NCI-H524 treated with DMSO at 0.1 percent for 48 hours (cell line): ENCODE data around the gene HYI.
"Not testable (repeated sequence)": the region's sequence is repeated elsewhere in the genome, so short reads cannot be mapped to it uniquely, and the experiment has no call there.

Experiments
- DNase-seq: peaks from one replicate; lab custom pipeline; 2025; lab: John Stamatoyannopoulos, UW

The HYI gene

DNA sequence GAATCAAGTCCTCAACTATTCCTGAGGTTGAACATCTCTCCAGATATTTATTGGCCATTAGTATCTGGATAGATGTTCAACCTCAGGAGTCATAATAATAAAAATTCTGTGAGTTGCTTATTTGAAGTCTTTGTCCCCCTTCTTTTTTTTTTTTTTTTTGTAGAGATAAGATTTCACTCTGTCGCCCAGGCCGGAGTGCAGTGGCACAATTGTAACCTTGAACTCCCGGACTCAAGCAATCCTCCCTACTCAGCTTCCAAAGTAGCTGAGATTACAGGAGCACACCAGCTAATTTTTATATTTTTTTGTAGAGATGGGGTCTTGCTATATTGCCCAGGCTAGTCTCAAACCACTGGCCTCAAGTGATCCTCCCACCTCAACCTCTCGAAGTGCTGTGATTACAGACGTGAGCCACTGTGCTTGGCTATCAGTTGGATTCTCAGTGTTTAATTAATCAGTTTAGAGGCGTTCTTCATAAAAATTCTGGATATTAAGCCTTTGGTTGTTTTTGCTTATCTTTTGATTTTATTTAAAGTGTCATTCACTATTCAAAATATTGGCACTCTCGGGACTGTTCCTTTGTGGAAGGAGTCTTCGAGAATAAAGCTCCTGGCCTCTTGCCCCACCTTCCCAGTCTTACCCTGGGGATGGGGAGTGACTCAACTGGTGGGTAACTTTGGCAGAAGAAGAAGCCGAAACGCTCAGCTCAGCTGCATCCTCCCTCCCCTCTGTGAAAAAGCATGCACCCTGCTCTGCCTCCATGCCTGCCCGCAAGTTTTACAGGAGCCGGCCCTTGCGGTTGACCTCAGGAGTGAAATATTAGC lies 11.2 kb upstream of the HYI start:
- DNase-seq: no peak

GRCh38 chr1:43463479-43463878 lies 9.7 kb upstream of the HYI start:
- no peak for DNase-seq

GRCh38 chr1:43460988-43461693 lies 7.4 kb upstream of the HYI start:
- no peak for DNase-seq

GRCh38 chr1:43458379-43458778 lies 4.6 kb upstream of the HYI start:
- not testable (repeated sequence) for DNase-seq

GRCh38 chr1:43455213-43455889 lies 1.6 kb upstream of the HYI start:
- no peak for DNase-seq

GRCh38 chr1:43454270-43455011 lies 710 bp upstream of the HYI start:
- peak; percentile 17 for DNase-seq

DNA sequence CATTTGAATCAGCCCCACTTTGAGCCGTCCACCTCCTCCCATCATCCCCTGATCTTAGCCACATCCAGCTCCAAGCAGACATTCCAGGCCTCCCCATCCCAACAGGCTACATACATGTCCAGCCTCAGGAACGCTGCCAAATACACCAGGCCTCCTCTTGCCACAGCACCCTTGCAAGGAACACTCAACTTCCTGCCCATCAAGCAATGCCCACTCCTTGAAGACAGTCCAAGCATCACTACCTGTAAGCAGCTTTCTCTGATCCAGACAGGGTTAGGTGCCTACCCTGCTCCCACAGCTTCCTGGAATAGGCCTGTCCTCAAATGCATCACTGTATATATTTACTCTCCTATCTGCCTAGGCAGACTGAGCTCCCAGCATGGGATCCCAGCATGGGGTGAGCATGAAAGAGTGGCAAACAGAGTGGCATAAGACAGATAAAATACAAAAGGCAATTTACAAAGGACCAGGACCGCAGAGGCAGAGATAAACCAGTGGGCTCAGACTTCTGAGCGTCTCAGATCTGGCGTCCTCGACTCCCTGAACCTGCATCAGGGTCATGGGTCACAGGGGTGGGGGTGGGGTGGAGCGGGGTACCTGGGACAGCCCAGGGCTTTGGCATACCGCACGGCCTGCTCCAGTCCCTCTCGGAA lies 816 bp downstream of the HYI start:
- no peak for DNase-seq

- no peak for DNase-seq
Observed at GRCh38 chr1:43451701-43452532, 1.8 kb downstream of the HYI start.

DNA sequence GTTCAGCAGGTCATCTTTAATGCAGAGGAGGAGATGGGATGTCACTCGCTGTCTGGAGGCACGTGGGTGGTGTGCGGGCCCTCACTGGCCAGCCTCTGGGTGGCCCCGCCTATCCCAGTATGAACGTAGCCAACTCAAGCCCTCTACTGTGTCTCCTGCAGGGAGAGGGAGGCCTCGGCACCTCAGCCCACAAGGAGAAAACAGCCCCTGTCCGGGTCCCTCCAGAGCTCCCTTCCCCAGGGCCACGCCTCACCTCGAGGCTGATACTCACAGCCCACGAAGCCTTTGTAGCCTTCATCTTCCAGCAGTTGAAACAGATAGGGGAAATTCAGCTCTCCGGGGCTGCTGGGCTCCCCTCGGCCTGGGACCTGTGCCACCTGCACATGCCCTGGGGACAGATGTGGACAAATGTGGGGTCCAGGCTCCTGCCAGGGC lies 2.6 kb downstream of the HYI start:
- no peak for DNase-seq

- no peak for DNase-seq
Observed at GRCh38 chr1:43450251-43450941, 3.3 kb downstream of the HYI start.

GRCh38 chr1:43449708-43450069 lies 4.0 kb downstream of the HYI start:
- no peak for DNase-seq

- no peak for DNase-seq
Observed at GRCh38 chr1:43448955-43449707, 4.6 kb downstream of the HYI start.

DNA sequence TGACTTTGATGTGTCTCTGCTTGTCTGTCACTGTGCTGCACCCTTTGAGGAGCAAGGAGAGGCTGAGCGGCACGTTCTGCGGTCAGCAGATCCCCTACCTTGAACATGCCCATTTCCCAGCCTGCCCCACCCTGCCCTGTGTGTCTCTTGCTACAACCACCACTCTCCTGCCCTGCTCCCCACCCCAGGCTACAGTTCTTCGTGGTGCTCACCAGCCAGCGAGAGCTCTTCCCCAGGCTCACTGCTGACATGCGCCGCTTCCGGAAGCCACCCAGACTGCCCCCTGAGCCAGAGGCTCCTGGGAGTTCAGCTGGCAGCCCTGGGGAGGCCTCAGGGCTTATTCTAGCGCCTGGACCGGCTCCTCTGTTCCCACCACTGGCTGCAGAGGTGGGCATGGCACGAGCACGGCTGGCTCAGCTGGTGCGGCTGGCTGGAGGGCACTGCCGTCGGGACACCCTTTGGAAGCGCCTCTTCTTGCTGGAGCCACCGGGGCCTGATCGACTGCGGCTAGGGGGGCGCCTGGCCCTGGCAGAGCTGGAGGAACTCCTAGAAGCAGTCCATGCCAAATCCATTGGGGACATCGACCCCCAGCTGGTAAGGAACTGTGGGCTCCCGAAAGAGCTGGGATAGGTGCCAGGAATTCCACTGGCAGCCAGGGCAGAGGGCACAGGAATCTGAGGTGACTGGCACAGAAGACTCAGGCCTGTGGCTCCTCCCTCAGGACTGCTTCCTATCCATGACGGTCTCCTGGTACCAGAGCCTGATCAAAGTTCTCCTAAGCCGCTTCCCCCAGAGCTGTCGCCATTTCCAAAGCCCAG lies 5.6 kb downstream of the HYI start:
- DNase-seq: no peak

DNA sequence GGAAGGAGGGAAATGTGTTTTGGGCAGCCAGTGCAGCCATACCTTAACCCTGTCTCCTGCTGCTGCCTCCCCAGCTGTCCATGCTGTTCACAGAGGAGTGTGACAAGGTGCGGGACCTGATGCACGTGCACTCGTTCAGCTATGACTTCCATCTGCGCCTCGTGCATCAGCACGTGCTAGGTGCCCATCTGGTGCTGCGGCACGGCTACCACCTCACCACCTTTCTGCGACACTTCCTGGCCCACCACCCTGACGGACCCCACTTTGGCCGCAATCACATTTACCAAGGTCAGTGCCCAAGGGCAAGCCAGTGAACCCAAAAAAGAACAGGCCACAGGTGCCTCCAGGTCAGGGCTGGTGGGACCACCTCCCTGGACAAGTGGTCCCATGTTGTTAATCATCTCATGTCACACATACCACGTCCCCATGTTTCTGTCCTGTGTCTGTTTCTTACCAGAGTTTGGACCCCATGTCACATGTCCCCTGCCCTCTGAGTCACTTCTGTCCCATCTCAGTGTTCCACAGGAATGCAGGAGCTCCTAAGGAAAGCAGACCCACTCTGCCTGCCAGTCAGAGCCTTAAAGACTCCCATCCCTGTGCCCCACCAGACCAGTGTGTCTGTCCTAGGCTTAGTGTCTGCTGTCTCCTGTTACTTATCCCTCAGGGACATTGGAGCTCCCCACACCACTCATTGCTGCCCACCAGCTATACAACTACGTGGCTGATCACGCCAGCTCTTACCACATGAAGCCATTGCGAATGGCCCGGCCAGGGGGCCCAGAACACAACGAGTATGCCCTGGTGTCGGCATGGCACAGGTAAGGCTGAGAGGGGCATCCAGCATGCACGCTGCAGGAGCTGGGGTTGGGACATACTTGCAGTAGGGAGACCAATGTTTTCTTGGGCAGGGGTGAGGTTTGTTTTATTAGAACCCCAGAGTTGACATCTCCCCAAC lies 6.6 kb downstream of the HYI start:
- DNase-seq: no peak

GRCh38 chr1:43446388-43446740 lies 7.4 kb downstream of the HYI start:
- DNase-seq: no peak

- DNase-seq: no peak
Observed at GRCh38 chr1:43445606-43446387, 7.9 kb downstream of the HYI start.

DNA sequence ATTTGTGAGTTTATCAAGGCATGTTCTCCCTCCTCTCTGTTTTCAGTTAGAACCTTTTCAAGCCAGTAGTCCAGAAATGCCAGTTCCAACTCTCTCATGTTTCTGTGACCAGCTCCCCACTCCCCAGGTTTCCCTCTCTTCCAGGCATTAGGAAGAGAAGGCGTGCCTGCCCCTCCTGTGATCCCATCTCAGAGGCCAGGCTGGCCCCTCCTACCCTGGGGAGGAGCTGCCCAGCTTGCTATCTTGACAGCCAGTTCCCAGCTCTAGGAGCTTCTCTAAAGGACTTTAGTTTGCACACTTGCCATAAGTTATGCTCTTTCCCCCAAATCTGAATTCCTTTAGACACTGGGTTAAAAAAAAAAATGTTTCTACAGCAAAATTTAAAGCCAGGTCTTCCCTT lies 8.9 kb downstream of the HYI start:
- DNase-seq: no peak
